NB4 (cell line): ENCODE results near the gene NTN1.
"Not testable (repeated sequence)": the region's sequence is repeated elsewhere in the genome, so short reads cannot be mapped to it uniquely, and the experiment has no call there.

Experiments
- DNase-seq: peaks from one replicate; pipeline ENCODE4 v3.0.0; 2010; ENCODE audit warnings: low read depth
- H3K4me3 ChIP-seq: one replicate; pipeline ENCODE4 v1.5.1; 2011; ENCODE audit warnings: mild to moderate bottlenecking, low read depth, low read length, moderate library complexity
- CTCF ChIP-seq: IDR thresholded peaks from one replicate; pipeline ENCODE4 v1.5.1; 2012; ENCODE audit warnings: low read depth, low read length
- MAX ChIP-seq: IDR thresholded peaks from 2 replicates; pipeline ENCODE4 v1.6.1; 2011; ENCODE audit warnings: low read depth, low read length
- MYC ChIP-seq: IDR thresholded peaks from 2 replicates; pipeline ENCODE4 v1.6.1; 2011; ENCODE audit warnings: low read depth, low read length
- POLR2A ChIP-seq: IDR thresholded peaks from 2 replicates; pipeline ENCODE4 v1.6.1; 2011; ENCODE audit warnings: mild to moderate bottlenecking; ENCODE audit not compliant: insufficient read length; ENCODE audit errors: extremely low read depth

The NTN1 gene

GRCh38 chr17:9021158-9021991 is at the start of gene NTN1:
Gene NTN1 (plus strand): TSS chr17:9021510. CDS start chr17:9022374, 864 bp downstream.
- peak; percentile 46 for DNase-seq

GRCh38 chr17:8975091-8975725 is 46.1 kb upstream of the NTN1 start:
- TF ChIP-seq CTCF (no peak), POLR2A (no peak), MYC (no peak), MAX (no peak)
- no peak for DNase-seq
- no peak overlapping the region for H3K4me3 ChIP-seq

More at GRCh38 chr17:9021158-9021991, at the start of gene NTN1:
- H3K4me3 ChIP-seq, result no peak within 1 kb of the TSS
- TF ChIP-seq MAX (no peak), POLR2A (no peak), CTCF (no peak), MYC (no peak)

GRCh38 chr17:8976638-8977037 is 44.7 kb upstream of the NTN1 start:
- no peak for DNase-seq
- TF ChIP-seq CTCF, result no peak
- no peak overlapping the region for H3K4me3 ChIP-seq

- DNase-seq, result no peak
- H3K4me3 ChIP-seq, result no peak overlapping the region
- no peak for TF ChIP-seq CTCF
- TF ChIP-seq POLR2A, result no peak
- no peak for TF ChIP-seq MYC
Measured at GRCh38 chr17:8979715-8980114, 41.6 kb upstream of the NTN1 start.

GRCh38 chr17:8981443-8981842 is 39.9 kb upstream of the NTN1 start:
- DNase-seq, result no peak
- TF ChIP-seq POLR2A (no peak), MYC (no peak), CTCF (no peak), MAX (no peak)
- H3K4me3 ChIP-seq, result no peak overlapping the region

- not testable (repeated sequence) for DNase-seq, H3K4me3 ChIP-seq
Measured at GRCh38 chr17:8984225-8984624, 37.1 kb upstream of the NTN1 start.
